ENCODE data around the gene WARS2.

DNA sequence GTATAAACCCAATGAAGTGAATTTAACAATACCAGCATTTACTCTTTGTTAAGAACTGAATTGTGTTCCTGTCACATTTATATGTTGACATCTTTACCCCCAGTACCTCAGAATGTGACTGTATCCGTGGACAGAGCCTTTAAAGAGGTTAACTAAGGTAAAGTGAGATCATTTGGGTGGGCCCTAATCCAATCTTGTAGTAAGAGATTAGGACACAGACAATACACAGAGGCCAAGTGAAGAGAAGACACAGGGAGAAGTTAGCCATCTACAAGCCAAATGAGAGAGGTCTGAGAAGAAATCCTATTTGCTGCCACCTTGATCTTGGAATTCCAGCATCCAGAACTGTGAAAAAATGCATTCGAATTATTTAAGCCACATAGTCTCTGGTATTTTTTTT lies 22.9 kb upstream of the WARS2 start:
- TF ChIP-seq EZH2phosphoT487 (IDR thresholded peaks at IDR 0.05; ENCODE audit: borderline replicate concordance) (no peak), CTCF (IDR thresholded peaks at IDR 0.05 in 2 of 3, conservative IDR thresholded peaks at IDR 0.05 in 1 of 3; ENCODE audit: borderline replicate concordance in 1 of 3, insufficient read depth in 1 of 3, low read depth in 2 of 3, low read length in 2 of 3) (no peak), SIN3A (IDR thresholded peaks at IDR 0.05; ENCODE audit: low read depth) (no peak)
